ENCODE data around the gene BANF2.

DNA sequence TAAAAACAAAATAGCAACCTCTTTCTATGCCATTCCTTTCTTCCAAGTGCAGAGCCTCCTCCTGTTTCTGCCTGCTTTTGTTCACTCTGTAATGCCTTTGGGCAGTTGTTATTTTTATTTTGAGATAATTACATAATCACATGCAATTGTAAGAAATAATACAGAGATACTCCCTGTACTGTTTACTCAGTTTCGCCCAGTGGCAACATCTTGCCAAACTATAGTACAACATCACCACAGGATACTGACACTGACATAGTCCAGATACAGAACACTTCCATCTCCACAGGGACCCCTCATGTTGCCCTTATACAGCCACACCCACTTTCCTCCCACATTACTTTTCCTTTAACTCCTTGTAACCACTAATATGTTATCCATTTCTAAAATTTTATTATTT is 59.7 kb downstream of the BANF2 start:
- TF ChIP-seq TAF1 (IDR thresholded peaks at IDR 0.05; ENCODE audit: borderline replicate concordance, low read depth, low read length) (no peak), RXRA (IDR thresholded peaks at IDR 0.05; ENCODE audit: borderline replicate concordance, low read depth) (no peak), YY1 (IDR thresholded peaks at IDR 0.05; ENCODE audit: low read depth) (no peak), IRF3 (IDR thresholded peaks at IDR 0.05; ENCODE audit: low read depth, low read length) (no peak), CHD2 (IDR thresholded peaks at IDR 0.05; ENCODE audit: low read length, partially characterized antibody) (no peak), FOXM1 (IDR thresholded peaks at IDR 0.05; ENCODE audit: low read depth) (no peak), MAX (IDR thresholded peaks at IDR 0.05; ENCODE audit: low read depth) (no peak), POLR2AphosphoS5 (IDR thresholded peaks at IDR 0.05; ENCODE audit: low read depth, low read length) (no peak), TEAD4 (IDR thresholded peaks at IDR 0.05; ENCODE audit: borderline replicate concordance, insufficient read depth) (no peak), ZBTB33 (IDR thresholded peaks at IDR 0.05; ENCODE audit: borderline replicate concordance, low read depth) (no peak), REST (IDR thresholded peaks at IDR 0.05; ENCODE audit: low read depth, low read length) (no peak)
- TF ChIP-seq, protein P1, sequence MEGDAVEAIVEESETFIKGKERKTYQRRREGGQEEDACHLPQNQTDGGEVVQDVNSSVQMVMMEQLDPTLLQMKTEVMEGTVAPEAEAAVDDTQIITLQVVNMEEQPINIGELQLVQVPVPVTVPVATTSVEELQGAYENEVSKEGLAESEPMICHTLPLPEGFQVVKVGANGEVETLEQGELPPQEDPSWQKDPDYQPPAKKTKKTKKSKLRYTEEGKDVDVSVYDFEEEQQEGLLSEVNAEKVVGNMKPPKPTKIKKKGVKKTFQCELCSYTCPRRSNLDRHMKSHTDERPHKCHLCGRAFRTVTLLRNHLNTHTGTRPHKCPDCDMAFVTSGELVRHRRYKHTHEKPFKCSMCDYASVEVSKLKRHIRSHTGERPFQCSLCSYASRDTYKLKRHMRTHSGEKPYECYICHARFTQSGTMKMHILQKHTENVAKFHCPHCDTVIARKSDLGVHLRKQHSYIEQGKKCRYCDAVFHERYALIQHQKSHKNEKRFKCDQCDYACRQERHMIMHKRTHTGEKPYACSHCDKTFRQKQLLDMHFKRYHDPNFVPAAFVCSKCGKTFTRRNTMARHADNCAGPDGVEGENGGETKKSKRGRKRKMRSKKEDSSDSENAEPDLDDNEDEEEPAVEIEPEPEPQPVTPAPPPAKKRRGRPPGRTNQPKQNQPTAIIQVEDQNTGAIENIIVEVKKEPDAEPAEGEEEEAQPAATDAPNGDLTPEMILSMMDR (IDR thresholded peaks at IDR 0.05): no peak
- TF ChIP-seq, protein P2, sequence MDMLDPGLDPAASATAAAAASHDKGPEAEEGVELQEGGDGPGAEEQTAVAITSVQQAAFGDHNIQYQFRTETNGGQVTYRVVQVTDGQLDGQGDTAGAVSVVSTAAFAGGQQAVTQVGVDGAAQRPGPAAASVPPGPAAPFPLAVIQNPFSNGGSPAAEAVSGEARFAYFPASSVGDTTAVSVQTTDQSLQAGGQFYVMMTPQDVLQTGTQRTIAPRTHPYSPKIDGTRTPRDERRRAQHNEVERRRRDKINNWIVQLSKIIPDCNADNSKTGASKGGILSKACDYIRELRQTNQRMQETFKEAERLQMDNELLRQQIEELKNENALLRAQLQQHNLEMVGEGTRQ (IDR thresholded peaks at IDR 0.05; ENCODE audit: borderline replicate concordance, low read depth, low read length): no peak
